ENCODE results near the gene CYP2W1. TPM values are rescaled to one million over a fixed set of nuclear protein-coding genes. Genes with fewer than 3 reads are reported as not detected.

Gene CYP2W1
- total RNA-seq, 2 donors from 2014 or later, result 3.1 to 4.0 TPM

DNA sequence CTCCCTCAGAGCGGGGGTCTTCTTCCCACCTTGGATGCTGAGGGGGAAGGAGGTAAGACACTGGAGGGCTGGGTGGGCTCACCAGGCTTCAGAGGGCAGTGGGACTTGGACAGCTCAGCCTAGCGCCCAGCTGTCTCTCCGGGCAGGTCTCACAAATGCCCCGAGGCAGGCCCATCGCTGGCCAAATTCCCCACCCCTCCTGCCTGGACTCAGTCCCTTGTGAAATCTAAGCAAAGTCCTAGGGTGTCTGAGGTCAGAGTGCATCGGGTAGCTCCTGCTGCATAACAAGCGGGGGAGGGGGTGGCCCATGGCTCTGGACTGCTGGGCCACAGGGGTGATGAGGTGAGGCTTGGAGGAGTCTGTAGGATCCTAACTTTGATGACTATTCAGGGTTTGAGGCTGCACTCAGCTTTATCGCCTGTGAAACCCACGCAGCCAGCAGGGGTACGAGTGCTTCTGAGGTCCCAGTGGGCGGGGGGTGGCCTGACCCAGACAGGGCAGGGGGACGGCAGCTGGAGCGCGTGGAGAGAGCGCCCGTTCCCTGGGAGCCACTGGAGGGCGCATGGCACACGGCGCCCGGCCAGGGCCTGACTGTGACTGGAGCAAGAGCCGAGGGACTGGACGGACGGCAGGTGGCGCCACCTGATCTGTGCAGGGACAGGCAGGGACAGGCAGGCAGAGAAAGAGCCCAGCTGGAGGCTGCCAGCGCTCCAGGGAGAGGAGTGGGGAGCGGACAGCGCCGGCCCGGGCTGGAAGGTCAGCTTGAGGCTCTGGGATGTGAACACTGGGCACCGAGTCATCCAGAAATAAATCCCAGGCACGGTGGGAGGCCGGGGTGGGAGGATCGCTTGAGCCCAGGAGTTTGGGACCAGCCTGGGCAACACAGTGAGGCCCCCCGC lies 10.0 kb downstream of the CYP2W1 start:
- no peak overlapping the region for H3K27ac ChIP-seq
- 21% methylated on average over 33 of the region's 34 CpGs for WGBS
- H3K27me3 ChIP-seq (replicated peaks; ENCODE audit: insufficient read depth), result no peaks in the 10 kb centered on the region
- H3K4me1 ChIP-seq (replicated peaks), result no peaks in the 10 kb centered on the region
- no peaks in the 10 kb centered on the region for H3K36me3 ChIP-seq
- no peak overlapping the region for H3K4me3 ChIP-seq
- peak; percentile 94 for DNase-seq (ENCODE audit: low spot score)
- intact Hi-C loops (cut with DNase I), result loop anchor here (1.0 to 5.0 kb wide), 2 partner anchors 72 to 179 kb away; no protein-coding TSS in a partner anchor
- TF ChIP-seq, protein P1, sequence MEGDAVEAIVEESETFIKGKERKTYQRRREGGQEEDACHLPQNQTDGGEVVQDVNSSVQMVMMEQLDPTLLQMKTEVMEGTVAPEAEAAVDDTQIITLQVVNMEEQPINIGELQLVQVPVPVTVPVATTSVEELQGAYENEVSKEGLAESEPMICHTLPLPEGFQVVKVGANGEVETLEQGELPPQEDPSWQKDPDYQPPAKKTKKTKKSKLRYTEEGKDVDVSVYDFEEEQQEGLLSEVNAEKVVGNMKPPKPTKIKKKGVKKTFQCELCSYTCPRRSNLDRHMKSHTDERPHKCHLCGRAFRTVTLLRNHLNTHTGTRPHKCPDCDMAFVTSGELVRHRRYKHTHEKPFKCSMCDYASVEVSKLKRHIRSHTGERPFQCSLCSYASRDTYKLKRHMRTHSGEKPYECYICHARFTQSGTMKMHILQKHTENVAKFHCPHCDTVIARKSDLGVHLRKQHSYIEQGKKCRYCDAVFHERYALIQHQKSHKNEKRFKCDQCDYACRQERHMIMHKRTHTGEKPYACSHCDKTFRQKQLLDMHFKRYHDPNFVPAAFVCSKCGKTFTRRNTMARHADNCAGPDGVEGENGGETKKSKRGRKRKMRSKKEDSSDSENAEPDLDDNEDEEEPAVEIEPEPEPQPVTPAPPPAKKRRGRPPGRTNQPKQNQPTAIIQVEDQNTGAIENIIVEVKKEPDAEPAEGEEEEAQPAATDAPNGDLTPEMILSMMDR (IDR thresholded peaks at IDR 0.05), result peak; percentile 100
- TF ChIP-seq POLR2A (IDR thresholded peaks at IDR 0.05) (peak; percentile 21), POLR2AphosphoS5 (IDR thresholded peaks at IDR 0.05) (peak; percentile 84)
- H3K9me3 ChIP-seq, result no peaks in the 10 kb centered on the region

GRCh38 chr7:994592-995308 lies 11.8 kb downstream of the CYP2W1 start:
- Histone ChIP-seq H3K4me1 (replicated peaks) (no peaks in the 10 kb centered on the region), H3K27ac (no peak overlapping the region), H3K9me3 (no peaks in the 10 kb centered on the region), H3K4me3 (no peak overlapping the region), H3K27me3 (replicated peaks; ENCODE audit: insufficient read depth) (no peaks in the 10 kb centered on the region), H3K36me3 (no peaks in the 10 kb centered on the region)
- DNase-seq (ENCODE audit: low spot score), result no peak
- WGBS, result 74% methylated on average over 28 of the region's 28 CpGs
- TF ChIP-seq, protein P1 (IDR thresholded peaks at IDR 0.05), result no peak
- TF ChIP-seq POLR2A (IDR thresholded peaks at IDR 0.05), result no peak
- TF ChIP-seq POLR2AphosphoS5 (IDR thresholded peaks at IDR 0.05), result no peak
- intact Hi-C loops (cut with DNase I), result loop anchor here (5.0 kb wide), 1 partner anchor 178 kb away; no protein-coding TSS in a partner anchor

DNA sequence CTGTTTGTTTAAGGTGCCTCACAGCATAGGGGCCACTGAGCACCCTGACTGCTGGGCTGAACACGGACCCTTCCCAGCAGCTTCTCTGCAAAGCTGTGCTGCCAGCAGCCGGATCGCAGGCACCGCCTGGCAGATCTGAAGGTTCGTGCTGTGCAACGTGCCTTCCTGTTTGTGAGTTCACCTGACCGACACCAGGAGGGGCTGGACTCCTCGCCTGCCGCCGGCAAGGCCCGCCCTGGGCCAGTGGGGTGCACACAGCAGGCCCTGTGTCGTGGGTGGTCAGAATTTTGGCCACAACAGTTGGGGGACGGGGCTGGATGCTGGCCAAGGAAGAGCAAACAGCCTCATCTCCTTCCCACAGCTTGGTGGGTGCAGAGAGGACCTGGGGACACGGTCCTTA lies 12.6 kb downstream of the CYP2W1 start:
- Histone ChIP-seq H3K4me1 (replicated peaks) (no peaks in the 10 kb centered on the region), H3K4me3 (no peak overlapping the region), H3K9me3 (no peaks in the 10 kb centered on the region), H3K27ac (no peak overlapping the region), H3K36me3 (no peaks in the 10 kb centered on the region), H3K27me3 (replicated peaks; ENCODE audit: insufficient read depth) (no peaks in the 10 kb centered on the region)
- intact Hi-C loops (cut with DNase I), result no loop called here
- no peak for DNase-seq (ENCODE audit: low spot score)
- TF ChIP-seq, protein P1 (IDR thresholded peaks at IDR 0.05), result no peak
- TF ChIP-seq POLR2A (IDR thresholded peaks at IDR 0.05), result no peak
- no peak for TF ChIP-seq POLR2AphosphoS5 (IDR thresholded peaks at IDR 0.05)
- 89% methylated on average over 14 of the region's 14 CpGs for WGBS

GRCh38 chr7:996079-996872 lies 13.3 kb downstream of the CYP2W1 start:
- no peak overlapping the region for H3K4me3 ChIP-seq
- 85% methylated on average over 31 of the region's 38 CpGs for WGBS
- intact Hi-C loops (cut with DNase I), result no loop called here
- H3K27ac ChIP-seq, result no peak overlapping the region
- no peaks in the 10 kb centered on the region for H3K9me3 ChIP-seq
- TF ChIP-seq POLR2A (IDR thresholded peaks at IDR 0.05) (no peak), POLR2AphosphoS5 (IDR thresholded peaks at IDR 0.05) (no peak)
- TF ChIP-seq, protein P1 (IDR thresholded peaks at IDR 0.05), result no peak
- H3K4me1 ChIP-seq (replicated peaks), result no peaks in the 10 kb centered on the region
- H3K36me3 ChIP-seq, result no peaks in the 10 kb centered on the region
- no peak for DNase-seq (ENCODE audit: low spot score)
- H3K27me3 ChIP-seq (replicated peaks; ENCODE audit: insufficient read depth), result no peaks in the 10 kb centered on the region

All from prostate gland (tissue), 2 donors.